DND-41 (cell line): ENCODE measurements around the gene CCDC92.

ENCODE experiments used
- ATAC-seq: fragments of 200-7000 bp; cut with Tn5 transposase; 3 replicates; pipeline ENCODE4 v1.9.1; 2021; ENCODE audit warnings: low read depth; ENCODE audit not compliant: insufficient read depth
- DNase-seq: peaks from one replicate; pipeline ENCODE4 v3.0.0-alpha.2; 2020
- H2AFZ ChIP-seq: 2 replicates; pipeline ENCODE4 v1.6.0; 2012; ENCODE audit warnings: low read depth, low read length
- H3K27ac ChIP-seq: 2 replicates; pipeline ENCODE4 v1.5.1; 2012; ENCODE audit warnings: low read length, inconsistent platforms
- H3K27me3 ChIP-seq: fragments of 200-600 bp; sonication (generic); 2 replicates; pipeline ENCODE4 v1.6.0; 2012; ENCODE audit warnings: low read length, mild to moderate bottlenecking, inconsistent platforms; ENCODE audit not compliant: insufficient read depth, poor library complexity
- H3K36me3 ChIP-seq: 2 replicates; pipeline ENCODE4 v1.5.1; 2012; ENCODE audit warnings: low read length, inconsistent platforms; ENCODE audit not compliant: insufficient read depth
- H3K4me1 ChIP-seq: 2 replicates; pipeline ENCODE4 v1.5.1; 2012; ENCODE audit warnings: mild to moderate bottlenecking, low read length; ENCODE audit not compliant: insufficient read depth
- H3K4me2 ChIP-seq: 2 replicates; pipeline ENCODE4 v1.6.0; 2012; ENCODE audit warnings: mild to moderate bottlenecking, moderate library complexity, low read length, inconsistent platforms; ENCODE audit not compliant: insufficient read depth
- H3K4me3 ChIP-seq, 2 experiments: fragments of 200-600 bp in 1 of 2; shearing (Covaris generic) in 1 of 2; 2 replicates each; pipeline ENCODE4 v1.5.1; 2012 to 2016; ENCODE audit warnings: inconsistent platforms in 2 of 2, low read length in 2 of 2, mild to moderate bottlenecking in 2 of 2, low read depth in 1 of 2, moderate library complexity in 1 of 2
- H3K79me2 ChIP-seq: 2 replicates; pipeline ENCODE4 v1.6.0; 2012; ENCODE audit warnings: low read length, inconsistent platforms; ENCODE audit not compliant: insufficient read depth
- H3K9ac ChIP-seq: 2 replicates; pipeline ENCODE4 v1.6.0; 2012; ENCODE audit warnings: low read depth, mild to moderate bottlenecking, inconsistent platforms, low read length, moderate library complexity
- H3K9me3 ChIP-seq: 2 replicates; pipeline ENCODE4 v1.5.1; 2012; ENCODE audit warnings: low read length, moderate library complexity, mild to moderate bottlenecking, inconsistent platforms; ENCODE audit not compliant: insufficient read depth, severe bottlenecking
- H4K20me1 ChIP-seq: 2 replicates; pipeline ENCODE4 v1.6.0; 2012; ENCODE audit warnings: low read length; ENCODE audit not compliant: insufficient read depth
- EZH2 ChIP-seq: IDR thresholded peaks from 3 replicates; pipeline ENCODE4 v1.6.1; 2012; ENCODE audit warnings: borderline replicate concordance, low read depth, mild to moderate bottlenecking, moderate library complexity, low read length, inconsistent platforms; ENCODE audit not compliant: severe bottlenecking
- TF ChIP-seq, protein P1 (sequence below): IDR thresholded peaks from 2 replicates; pipeline ENCODE4 v1.5.1; 2012; ENCODE audit warnings: borderline replicate concordance, low read length, moderate library complexity, mild to moderate bottlenecking; ENCODE audit not compliant: poor library complexity, severe bottlenecking; ENCODE audit errors: extremely low read depth

Gene CCDC92

DNA sequence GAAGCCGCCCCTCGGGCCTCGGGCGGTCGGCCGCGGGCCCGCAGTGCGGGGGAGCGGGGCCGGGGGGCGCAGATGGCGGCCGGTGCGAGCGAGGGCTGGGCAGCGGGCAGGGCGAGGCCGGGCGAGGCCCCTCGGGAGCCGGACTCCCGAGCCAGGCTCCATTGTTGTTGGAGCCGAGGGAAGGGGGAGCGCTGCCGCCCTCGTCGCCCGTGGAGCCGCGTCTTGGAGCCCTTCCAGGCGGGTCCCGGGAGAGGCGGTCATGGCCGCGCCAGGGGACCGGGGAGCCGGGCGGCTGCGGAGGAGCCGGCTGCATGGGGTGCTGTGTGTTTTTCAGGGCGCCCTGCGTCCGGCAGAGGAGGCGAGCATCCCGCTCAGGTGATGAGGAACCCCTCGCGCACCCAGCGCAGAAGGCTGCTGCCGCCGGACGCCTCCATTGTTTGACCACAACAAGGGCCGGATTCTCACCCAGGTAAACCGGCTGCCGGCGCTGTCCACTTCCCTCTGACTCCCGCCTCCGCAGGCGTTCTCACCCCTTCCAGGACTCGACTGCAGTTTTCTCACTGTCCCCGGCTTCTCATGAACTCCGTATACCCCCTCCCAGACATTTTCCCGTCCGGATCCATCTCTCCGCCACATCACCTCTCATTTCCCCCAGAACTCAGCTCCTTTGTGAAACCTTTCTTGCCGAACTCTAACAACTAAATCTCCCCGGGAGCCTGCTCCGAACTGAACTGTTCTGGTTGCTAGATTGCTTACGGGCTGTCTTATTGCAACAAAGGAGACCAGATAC lies 1.1 kb upstream of the CCDC92 start:
- Histone ChIP-seq H3K27ac (peak overlapping the region; percentile 51; the same call in 1 of the 2 replicates), H3K79me2 (peaks cover 41% of the 10 kb centered on the region), H3K4me1 (peaks cover 33% of the 10 kb centered on the region), H3K9me3 (no peaks in the 10 kb centered on the region), H3K4me3 (peak overlapping the region; percentile 44 to 65; a peak in 3 of 4 replicates), H3K9ac (peak overlapping the region; percentile 66), H3K36me3 (peaks cover 16% of the 10 kb centered on the region), H4K20me1 (peaks cover 4% of the 10 kb centered on the region), H3K27me3 (no peaks in the 10 kb centered on the region), H3K4me2 (peak overlapping the region; percentile 78), H2AFZ (peak overlapping the region; percentile 74)
- peak; percentile 27 for DNase-seq
- ATAC-seq: peak; percentile 15; the same call in 1 of the 3 replicates
- TF ChIP-seq, protein P1, sequence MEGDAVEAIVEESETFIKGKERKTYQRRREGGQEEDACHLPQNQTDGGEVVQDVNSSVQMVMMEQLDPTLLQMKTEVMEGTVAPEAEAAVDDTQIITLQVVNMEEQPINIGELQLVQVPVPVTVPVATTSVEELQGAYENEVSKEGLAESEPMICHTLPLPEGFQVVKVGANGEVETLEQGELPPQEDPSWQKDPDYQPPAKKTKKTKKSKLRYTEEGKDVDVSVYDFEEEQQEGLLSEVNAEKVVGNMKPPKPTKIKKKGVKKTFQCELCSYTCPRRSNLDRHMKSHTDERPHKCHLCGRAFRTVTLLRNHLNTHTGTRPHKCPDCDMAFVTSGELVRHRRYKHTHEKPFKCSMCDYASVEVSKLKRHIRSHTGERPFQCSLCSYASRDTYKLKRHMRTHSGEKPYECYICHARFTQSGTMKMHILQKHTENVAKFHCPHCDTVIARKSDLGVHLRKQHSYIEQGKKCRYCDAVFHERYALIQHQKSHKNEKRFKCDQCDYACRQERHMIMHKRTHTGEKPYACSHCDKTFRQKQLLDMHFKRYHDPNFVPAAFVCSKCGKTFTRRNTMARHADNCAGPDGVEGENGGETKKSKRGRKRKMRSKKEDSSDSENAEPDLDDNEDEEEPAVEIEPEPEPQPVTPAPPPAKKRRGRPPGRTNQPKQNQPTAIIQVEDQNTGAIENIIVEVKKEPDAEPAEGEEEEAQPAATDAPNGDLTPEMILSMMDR: no peak
- no peak for TF ChIP-seq EZH2

GRCh38 chr12:123971770-123972456 lies 718 bp downstream of the CCDC92 start:
- TF ChIP-seq, protein P1: no peak
- no peak for TF ChIP-seq EZH2
- Histone ChIP-seq H3K4me2 (peak overlapping the region; percentile 72), H3K4me1 (peaks cover 33% of the 10 kb centered on the region), H4K20me1 (peaks cover 6% of the 10 kb centered on the region), H3K4me3 (peak overlapping the region; percentile 32 to 69; a peak in 3 of 4 replicates), H2AFZ (peak overlapping the region; percentile 69), H3K27me3 (no peaks in the 10 kb centered on the region), H3K27ac (no peak overlapping the region), H3K79me2 (peaks cover 34% of the 10 kb centered on the region), H3K36me3 (peaks cover 14% of the 10 kb centered on the region), H3K9ac (peak overlapping the region; percentile 66), H3K9me3 (no peaks in the 10 kb centered on the region)
- ATAC-seq: peak; percentile 37
- peak; percentile 48 for DNase-seq

- Histone ChIP-seq H4K20me1 (peaks cover 9% of the 10 kb centered on the region), H2AFZ (peak overlapping the region; percentile 69; the same call in 1 of the 2 replicates), H3K27ac (no peak overlapping the region), H3K4me3 (peak overlapping the region; percentile 32 to 69; a peak in 3 of 4 replicates), H3K4me2 (peak overlapping the region; percentile 72), H3K36me3 (peaks cover 12% of the 10 kb centered on the region), H3K4me1 (peaks cover 33% of the 10 kb centered on the region), H3K27me3 (no peaks in the 10 kb centered on the region), H3K9ac (peak overlapping the region; percentile 66), H3K9me3 (no peaks in the 10 kb centered on the region), H3K79me2 (peaks cover 32% of the 10 kb centered on the region)
- ATAC-seq (no peak), DNase-seq (no peak)
- no peak for TF ChIP-seq EZH2
- TF ChIP-seq, protein P1: no peak
Observed at GRCh38 chr12:123971449-123971769, 1.2 kb downstream of the CCDC92 start.
